ENCODE measurements around the gene CDC42BPA.

The CDC42BPA gene

GRCh38 chr1:226976276-226976977 is 341.9 kb downstream of the CDC42BPA start:
- no peak for DNase-seq

GRCh38 chr1:226975259-226976250 is 342.7 kb downstream of the CDC42BPA start:
- DNase-seq, result no peak

- DNase-seq, result no peak
Measured at GRCh38 chr1:226974544-226975258, 343.6 kb downstream of the CDC42BPA start.

- DNase-seq, result peak; percentile 9
Measured at GRCh38 chr1:226973898-226974543, 344.3 kb downstream of the CDC42BPA start.

- no peak for DNase-seq
Measured at GRCh38 chr1:226973371-226973897, 344.9 kb downstream of the CDC42BPA start.

- no peak for DNase-seq
Measured at GRCh38 chr1:226972931-226973330, 345.4 kb downstream of the CDC42BPA start.

- DNase-seq, result no peak
Measured at GRCh38 chr1:226971765-226972164, 346.5 kb downstream of the CDC42BPA start.

- peak; percentile 14 for DNase-seq
Measured at GRCh38 chr1:226967665-226968064, 350.6 kb downstream of the CDC42BPA start.

GRCh38 chr1:226966683-226967082 is 351.6 kb downstream of the CDC42BPA start:
- no peak for DNase-seq

- no peak for DNase-seq
Measured at GRCh38 chr1:226965581-226966440, 352.5 kb downstream of the CDC42BPA start.

- no peak for DNase-seq
Measured at GRCh38 chr1:226964611-226965486, 353.4 kb downstream of the CDC42BPA start.

GRCh38 chr1:226964068-226964425 is 354.2 kb downstream of the CDC42BPA start:
- DNase-seq, result no peak

- no peak for DNase-seq
Measured at GRCh38 chr1:226962421-226963391, 355.6 kb downstream of the CDC42BPA start.

- no peak for DNase-seq
Measured at GRCh38 chr1:226960944-226961765, 357.1 kb downstream of the CDC42BPA start.

GRCh38 chr1:226960256-226960655 is 358.0 kb downstream of the CDC42BPA start:
- no peak for DNase-seq

GRCh38 chr1:226958300-226958699 is 360.0 kb downstream of the CDC42BPA start:
- no peak for DNase-seq

- DNase-seq, result no peak
Measured at GRCh38 chr1:226957714-226958113, 360.6 kb downstream of the CDC42BPA start.
